Left ventricle myocardium inferior (tissue), 1 donor: ENCODE data around the gene AP1AR. TPM values are rescaled to one million over a fixed set of nuclear protein-coding genes. Genes with fewer than 3 reads are reported as not detected.
"Not testable (repeated sequence)": the region's sequence is repeated elsewhere in the genome, so short reads cannot be mapped to it uniquely, and the experiment has no call there.

Source experiments
- DNase-seq: peaks from one replicate; pipeline ENCODE4 v3.0.0-alpha.2; 2020
- H3K27ac ChIP-seq: fragments of 200-600 bp; replicated peaks from 2 replicates; pipeline ENCODE4 v1.8.0; 2021
- H3K27me3 ChIP-seq: fragments of 200-600 bp; 2 replicates; pipeline ENCODE4 v1.8.0; 2021; ENCODE audit warnings: low read depth
- H3K36me3 ChIP-seq: fragments of 200-600 bp; 2 replicates; pipeline ENCODE4 v1.8.0; 2021
- H3K4me1 ChIP-seq: fragments of 200-600 bp; 2 replicates; pipeline ENCODE4 v1.8.0; 2021
- H3K4me3 ChIP-seq: fragments of 200-600 bp; 2 replicates; pipeline ENCODE4 v1.8.0; 2021; ENCODE audit warnings: mild to moderate bottlenecking, moderate library complexity
- H3K9me3 ChIP-seq: fragments of 200-600 bp; replicated peaks from 2 replicates; pipeline ENCODE4 v1.8.0; 2021
- CTCF ChIP-seq: fragments of 200-600 bp; IDR thresholded peaks from 2 replicates; pipeline ENCODE4 v1.8.0; 2021; ENCODE audit warnings: antibody characterized with exemption, mild to moderate bottlenecking, borderline replicate concordance
- intact Hi-C: fragments of 100-400 bp; cut with micrococcal nuclease; formaldehyde crosslinking; loops from one replicate; pipeline ENCODE4 v1.11.0; 2022
- total RNA-seq: library from RNA; stranded (reverse); fragmentation: NEBNext Ultra II Directional; extraction: Animal tissue kit (Norgen Biotek cat#: 25700); gene quantifications from one replicate; pipeline ENCODE4 v1.2.1, GENCODE V29; 2021
- donor health status: DM: no; HTN: yes; CAD: no; lungs with severe emphysema.

Gene AP1AR
- total RNA-seq, 1 donor from 2014 or later, result 9.6 TPM

GRCh38 chr4:112201915-112202505 is 29.6 kb upstream of the AP1AR start:
- Histone ChIP-seq H3K9me3 (no peaks in the 10 kb centered on the region), H3K27me3 (no peaks in the 10 kb centered on the region), H3K4me1 (no peaks in the 10 kb centered on the region), H3K36me3 (no peaks in the 10 kb centered on the region), H3K27ac (no peak overlapping the region), H3K4me3 (no peak overlapping the region)
- no peak for DNase-seq
- TF ChIP-seq CTCF, result no peak
- intact Hi-C loops, result no loop called here

- H3K27me3 ChIP-seq, result no peaks in the 10 kb centered on the region
- H3K4me3 ChIP-seq, result no peak overlapping the region
- TF ChIP-seq CTCF, result no peak
- H3K9me3 ChIP-seq, result no peaks in the 10 kb centered on the region
- no peaks in the 10 kb centered on the region for H3K4me1 ChIP-seq
- H3K36me3 ChIP-seq, result no peaks in the 10 kb centered on the region
- no peak overlapping the region for H3K27ac ChIP-seq
- intact Hi-C loops, result no loop called here
- DNase-seq, result no peak
Measured at GRCh38 chr4:112203593-112203992, 28.0 kb upstream of the AP1AR start.

- Histone ChIP-seq H3K4me3 (no peak overlapping the region), H3K4me1 (no peaks in the 10 kb centered on the region), H3K27me3 (no peaks in the 10 kb centered on the region), H3K36me3 (no peaks in the 10 kb centered on the region), H3K27ac (no peak overlapping the region), H3K9me3 (no peaks in the 10 kb centered on the region)
- no peak for TF ChIP-seq CTCF
- intact Hi-C loops, result no loop called here
- DNase-seq, result no peak
Measured at GRCh38 chr4:112206431-112206830, 25.2 kb upstream of the AP1AR start.

DNA sequence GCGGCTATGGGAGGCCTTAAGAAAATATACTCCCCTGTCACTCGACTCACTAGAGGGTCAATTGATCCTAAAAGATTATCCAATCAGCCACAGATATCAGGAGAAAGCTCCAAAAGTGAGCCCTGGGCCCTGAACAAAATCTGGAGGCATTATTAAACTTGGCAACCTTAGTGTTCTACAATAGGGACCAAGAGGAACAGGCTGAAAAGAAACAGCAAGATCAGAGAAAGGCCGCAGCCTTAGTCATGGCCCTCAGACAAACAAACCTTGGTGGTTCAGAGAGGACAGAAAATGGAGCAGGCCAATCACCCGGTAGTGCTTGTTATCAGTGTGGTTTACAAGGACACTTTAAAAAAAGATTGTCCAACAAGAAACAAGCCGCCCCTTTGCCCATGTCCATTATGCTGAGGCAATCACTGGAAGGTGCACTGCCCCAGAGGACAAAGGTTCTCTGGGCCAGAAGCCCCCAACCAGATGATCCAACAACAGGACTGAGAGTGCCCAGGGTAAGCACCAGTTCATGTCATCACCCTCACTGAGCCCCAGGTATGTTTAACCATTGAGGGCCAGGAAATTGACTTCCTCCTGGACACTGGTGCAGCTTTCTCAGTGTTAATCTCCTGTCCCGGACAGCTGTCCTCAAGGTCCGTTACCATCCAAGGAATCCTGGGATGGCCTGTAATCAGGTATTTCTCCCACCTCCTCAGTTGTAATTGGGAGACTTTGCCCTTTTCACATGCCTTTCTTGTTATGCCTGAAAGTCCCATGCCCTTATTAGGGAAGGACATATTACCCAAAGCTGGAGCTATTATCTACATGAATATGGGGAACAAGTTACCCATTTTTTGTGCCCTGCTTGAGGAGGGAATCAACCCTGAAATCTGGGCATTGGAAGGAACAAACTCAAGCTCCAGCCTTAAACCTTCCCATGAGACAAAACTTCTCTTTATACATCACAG is 23.2 kb upstream of the AP1AR start:
- H3K27ac ChIP-seq, DNase-seq, intact Hi-C loops: not testable (repeated sequence)

DNA sequence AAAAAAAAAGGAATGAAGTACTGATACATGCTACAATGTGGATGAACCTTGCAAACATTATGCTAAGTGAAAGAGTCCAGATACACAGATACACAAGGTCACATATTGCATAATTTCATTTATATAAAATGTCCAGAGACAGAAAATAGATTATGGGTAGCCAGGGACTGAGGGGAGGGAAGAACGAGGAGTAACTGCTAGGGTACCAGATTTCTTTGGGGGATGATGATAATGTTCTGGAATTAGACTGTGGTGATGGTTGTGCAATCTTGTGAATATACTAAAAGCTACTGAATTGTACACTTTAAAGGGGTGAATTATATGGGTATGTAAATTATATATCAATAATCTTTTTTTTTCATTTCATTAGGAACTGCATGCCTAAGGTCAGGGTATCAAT is 20.8 kb upstream of the AP1AR start:
- Histone ChIP-seq H3K27ac (no peak overlapping the region), H3K27me3 (no peaks in the 10 kb centered on the region), H3K36me3 (no peaks in the 10 kb centered on the region), H3K9me3 (no peaks in the 10 kb centered on the region), H3K4me3 (no peak overlapping the region), H3K4me1 (peaks cover 6% of the 10 kb centered on the region)
- TF ChIP-seq CTCF, result no peak
- no peak for DNase-seq
- intact Hi-C loops, result no loop called here

More for the DNA sequence above, 23.2 kb upstream of the AP1AR start:
- H3K4me1 ChIP-seq, H3K9me3 ChIP-seq, H3K4me3 ChIP-seq, H3K27me3 ChIP-seq, H3K36me3 ChIP-seq: not testable (repeated sequence)

DNA sequence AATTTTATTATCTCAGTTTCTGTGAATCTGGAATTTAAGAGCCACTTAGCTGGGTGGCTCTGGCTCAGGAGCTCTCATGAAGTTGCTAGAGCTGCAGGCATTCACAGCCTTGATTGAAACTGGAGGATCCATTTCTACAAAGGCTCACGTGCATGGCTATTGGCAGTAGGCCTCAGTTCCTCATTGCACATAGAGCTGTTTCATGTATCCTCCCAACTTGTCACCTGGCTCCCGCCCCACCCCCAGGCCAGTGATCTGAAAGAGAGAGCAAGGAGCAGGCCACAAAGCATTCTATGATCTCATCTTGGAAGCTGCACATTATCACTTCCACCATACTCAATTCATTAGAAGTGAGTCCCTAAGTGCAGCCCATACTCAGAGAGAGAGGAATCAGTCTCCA is 18.5 kb upstream of the AP1AR start:
- no peak for DNase-seq
- Histone ChIP-seq H3K27ac (no peak overlapping the region), H3K4me1 (peaks cover 6% of the 10 kb centered on the region), H3K27me3 (no peaks in the 10 kb centered on the region), H3K36me3 (no peaks in the 10 kb centered on the region), H3K4me3 (no peak overlapping the region), H3K9me3 (no peaks in the 10 kb centered on the region)
- intact Hi-C loops, result no loop called here
- TF ChIP-seq CTCF, result no peak
